ENCODE data around the gene PICK1.

The PICK1 gene

GRCh38 chr22:38046070-38046748, 11.0 kb upstream of the PICK1 start:
- in situ Hi-C loops (cut with HindIII; ENCODE audit: low sequenced_read_pairs): no loop called here

DNA sequence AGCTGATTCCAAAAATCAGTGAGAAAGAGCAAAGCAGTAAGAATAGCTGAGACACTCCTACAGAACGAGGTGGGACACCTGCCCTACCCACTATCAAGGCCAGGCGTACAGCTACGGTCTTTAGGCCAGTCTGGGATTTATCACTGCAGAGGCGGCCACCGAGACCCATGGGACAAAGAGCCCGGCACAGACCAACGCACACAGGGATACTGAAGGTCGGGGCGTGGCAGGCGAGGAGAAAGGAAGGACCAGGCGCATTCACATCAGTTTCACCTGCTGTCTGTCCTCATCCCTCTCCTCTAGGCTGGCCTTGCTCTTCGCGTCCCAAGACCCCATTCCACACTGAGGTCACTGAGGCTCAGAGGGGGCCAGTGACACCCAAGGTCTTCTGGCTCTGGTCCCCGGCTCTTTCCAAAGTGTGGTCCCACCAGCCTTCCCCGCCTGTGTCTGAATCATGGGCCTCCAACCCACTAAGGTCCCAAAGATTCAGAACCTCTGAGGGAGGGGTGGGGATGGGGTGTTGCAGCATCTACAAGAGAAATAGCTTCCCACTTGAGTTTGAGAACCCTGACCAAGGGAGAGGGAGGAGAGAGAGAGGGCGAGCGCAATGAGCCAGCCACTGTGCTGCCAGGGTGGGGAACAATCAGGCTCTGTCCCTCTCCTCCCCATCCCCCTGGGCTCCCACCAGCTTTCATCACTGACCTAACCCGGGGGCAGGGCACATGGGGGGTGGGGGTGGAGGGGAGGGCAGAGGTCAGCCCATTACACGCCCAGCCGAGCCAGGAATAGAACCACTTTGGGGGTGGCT, 7.2 kb upstream of the PICK1 start:
- in situ Hi-C loops (cut with HindIII; ENCODE audit: low sequenced_read_pairs): no loop called here

- in situ Hi-C loops (cut with HindIII; ENCODE audit: low sequenced_read_pairs): no loop called here
Observed at GRCh38 chr22:38050720-38051119, 6.5 kb upstream of the PICK1 start.

- in situ Hi-C loops (cut with HindIII; ENCODE audit: low sequenced_read_pairs): no loop called here
Observed at GRCh38 chr22:38051261-38051660, 5.9 kb upstream of the PICK1 start.

- in situ Hi-C loops (cut with HindIII; ENCODE audit: low sequenced_read_pairs): no loop called here
Observed at GRCh38 chr22:38051900-38052862, 5.0 kb upstream of the PICK1 start.

DNA sequence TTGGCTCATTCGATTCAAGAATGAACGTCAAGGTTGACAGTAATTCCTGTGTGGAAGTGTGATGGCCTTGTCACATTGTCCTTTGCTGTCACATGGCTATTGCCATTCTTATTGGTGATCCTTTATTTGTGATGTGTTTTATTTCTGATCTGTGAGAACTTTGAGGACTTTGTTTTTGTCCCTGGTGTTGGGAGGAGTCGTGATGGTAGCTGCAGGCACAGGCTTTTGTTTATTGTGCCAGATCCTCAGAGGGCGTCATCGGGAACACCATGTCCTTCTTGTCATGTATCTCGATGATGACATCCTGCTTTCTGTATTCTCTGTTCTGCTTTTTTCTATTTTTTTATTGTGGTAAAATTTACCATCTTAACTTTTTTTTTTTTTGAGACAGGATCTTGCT, 5.6 kb downstream of the PICK1 start:
- in situ Hi-C loops (cut with HindIII; ENCODE audit: low sequenced_read_pairs): no loop called here

GRCh38 chr22:38065539-38065938, 8.3 kb downstream of the PICK1 start:
- in situ Hi-C loops (cut with HindIII; ENCODE audit: low sequenced_read_pairs): no loop called here

DNA sequence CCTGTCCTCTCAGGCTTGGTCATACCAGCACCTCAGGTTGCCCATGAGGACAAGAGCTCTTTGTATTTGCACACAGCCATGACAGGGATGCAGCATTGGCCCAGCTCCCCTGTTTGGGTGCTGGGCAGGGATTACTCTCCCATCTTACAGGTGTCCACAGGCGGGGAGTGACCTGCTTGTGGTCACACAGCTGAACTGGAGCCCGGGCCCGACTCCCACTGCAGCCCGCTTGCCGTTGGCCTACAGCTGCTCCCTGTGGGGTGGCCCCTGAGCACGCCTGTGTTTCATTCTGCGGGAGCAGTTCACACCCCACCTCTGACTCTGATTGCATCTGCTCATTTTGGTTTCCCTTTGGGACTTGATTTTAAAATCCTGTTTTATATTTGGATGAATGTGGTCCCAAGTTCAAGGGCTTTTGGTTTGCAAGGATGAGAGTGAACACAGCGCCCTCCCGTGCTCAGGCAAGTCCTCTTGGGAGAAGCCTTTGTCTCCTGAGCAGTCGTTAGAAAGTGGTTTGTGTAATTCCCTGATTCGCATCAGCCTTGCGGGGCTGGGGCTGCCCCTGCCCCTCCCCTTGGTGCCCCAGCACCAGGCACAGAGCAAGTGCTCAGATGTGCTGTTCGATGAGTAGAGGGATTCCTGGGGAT, 9.3 kb downstream of the PICK1 start:
- in situ Hi-C loops (cut with HindIII; ENCODE audit: low sequenced_read_pairs): no loop called here

DNA sequence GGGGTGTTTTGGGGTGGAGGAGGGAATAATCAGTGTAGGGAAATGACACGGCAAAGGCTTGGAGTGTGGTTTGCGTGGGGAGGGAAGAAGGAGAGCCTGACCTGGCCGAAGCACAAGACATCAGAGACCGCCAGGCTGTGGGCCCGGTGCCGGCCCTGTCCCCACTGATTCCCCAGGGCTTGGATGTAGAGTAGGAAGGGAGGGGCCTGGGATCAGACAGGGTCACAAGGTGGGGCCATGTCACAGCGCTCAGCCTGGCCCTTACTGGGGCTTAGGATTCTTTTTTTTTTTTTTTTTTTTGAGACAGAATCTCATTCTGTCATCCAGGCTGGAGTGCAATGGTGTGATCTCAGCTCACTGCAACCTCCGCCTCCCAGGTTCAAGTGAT, 9.8 kb downstream of the PICK1 start:
- in situ Hi-C loops (cut with HindIII; ENCODE audit: low sequenced_read_pairs): no loop called here

DNA sequence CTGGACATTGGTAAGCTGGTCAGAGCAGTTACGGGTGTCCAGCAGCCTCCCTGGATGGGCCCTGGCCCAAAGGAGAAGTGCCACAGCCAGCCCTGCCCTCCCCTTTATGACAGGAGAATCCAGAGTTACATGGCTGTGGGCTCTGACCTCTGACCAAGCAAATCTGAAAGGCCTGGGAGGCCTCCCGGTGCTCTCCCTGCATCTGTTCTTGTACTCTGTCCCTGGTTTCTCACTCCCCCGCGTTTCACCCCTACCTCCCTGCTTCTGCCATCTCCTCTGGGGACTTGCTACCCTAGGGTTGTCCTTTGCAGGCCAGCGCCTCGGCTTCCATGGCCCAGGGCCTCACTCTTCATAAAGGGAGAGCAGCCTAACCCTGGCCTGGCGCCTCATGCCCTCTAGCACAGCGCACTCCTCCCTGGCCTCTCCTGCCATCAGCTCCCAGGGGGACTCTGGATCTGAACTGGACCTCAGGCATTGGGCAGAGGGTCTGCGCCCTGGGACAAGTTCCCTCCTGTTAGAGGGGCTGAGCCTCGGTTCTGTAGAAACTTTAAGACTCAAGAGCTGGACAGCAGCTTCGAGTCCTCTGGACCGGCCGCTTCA, 10.7 kb downstream of the PICK1 start:
- in situ Hi-C loops (cut with HindIII; ENCODE audit: low sequenced_read_pairs): no loop called here

DNA sequence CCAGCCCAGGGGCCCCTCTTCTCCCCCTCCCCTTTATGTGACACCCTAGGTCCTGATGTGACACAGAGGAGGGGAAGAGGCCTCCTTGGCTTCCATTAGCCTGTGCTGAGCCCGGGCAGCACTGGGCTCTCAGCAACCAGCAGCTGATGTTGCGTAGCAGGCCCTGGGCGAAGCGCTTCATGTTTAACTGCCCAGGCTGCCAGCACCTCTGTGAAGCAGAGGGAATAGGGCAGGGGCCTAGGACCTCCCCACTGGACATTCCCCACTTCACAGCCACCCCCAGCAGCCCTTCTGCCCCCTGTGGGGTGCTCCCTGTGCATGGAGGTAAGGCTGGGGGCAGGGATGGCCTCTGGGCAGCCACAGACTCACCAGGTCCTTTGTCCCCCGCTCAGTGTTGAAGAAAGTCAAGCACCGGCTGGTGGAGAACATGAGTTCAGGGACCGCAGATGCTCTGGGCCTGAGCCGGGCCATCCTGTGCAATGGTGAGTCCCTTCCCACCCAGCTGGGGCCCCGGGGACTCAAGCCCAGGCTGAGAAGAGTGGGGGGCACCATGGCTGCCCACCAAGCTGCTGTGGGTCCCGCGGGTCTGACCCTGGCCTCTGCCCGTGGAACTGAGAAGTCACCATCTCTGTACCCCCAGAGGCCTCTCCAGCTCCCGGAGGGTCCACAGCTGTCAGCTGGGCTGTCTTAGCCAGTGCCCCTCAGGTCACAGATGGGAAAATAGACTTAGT, 11.6 kb downstream of the PICK1 start:
- in situ Hi-C loops (cut with HindIII; ENCODE audit: low sequenced_read_pairs): no loop called here

- in situ Hi-C loops (cut with HindIII; ENCODE audit: low sequenced_read_pairs): no loop called here
Observed at GRCh38 chr22:38069372-38070249, 12.4 kb downstream of the PICK1 start.

GRCh38 chr22:38070250-38070921, 13.2 kb downstream of the PICK1 start:
- in situ Hi-C loops (cut with HindIII; ENCODE audit: low sequenced_read_pairs): no loop called here

DNA sequence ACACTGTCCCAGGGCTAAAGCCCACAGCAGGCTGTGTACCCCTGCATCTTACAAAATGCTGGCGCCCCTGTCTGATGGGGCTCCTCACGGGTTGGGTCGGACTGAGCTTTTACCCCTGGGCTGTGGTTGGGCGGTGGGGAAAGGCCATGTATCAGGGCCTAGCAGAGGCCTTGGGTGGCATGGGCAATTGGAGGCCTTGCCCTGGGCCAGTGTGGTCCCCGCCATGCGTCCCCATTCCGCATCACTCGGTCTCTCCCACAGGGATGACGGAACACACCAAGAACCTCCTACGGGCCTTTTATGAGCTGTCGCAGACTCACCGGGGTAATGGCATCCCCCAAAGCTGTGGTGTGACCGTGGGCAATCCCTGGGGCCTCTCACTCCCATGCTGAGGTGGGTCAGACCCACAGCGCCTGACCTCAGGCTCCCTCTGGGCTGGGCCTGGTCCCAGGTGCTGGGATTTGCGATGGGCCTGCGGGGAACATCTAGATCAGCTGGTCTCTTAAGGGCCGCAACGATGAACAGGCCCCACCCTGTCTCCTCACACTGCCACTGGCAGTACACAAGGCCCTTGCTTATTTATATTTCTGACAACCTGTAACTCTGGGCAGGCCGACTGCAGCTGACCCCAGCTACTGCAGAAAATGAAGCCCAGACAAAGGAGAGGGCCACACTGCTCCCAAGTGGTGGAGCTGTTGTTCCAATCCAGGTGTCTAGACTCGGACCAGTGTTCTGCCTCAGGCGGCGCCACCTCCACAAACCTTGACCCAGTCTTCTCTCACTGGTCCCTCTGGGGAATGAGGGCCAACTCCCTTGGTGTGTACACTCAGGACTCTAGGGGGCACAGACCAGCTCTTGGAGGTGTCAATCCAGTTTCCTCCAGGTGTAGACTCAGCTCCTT, 14.5 kb downstream of the PICK1 start:
- in situ Hi-C loops (cut with HindIII; ENCODE audit: low sequenced_read_pairs): no loop called here

- in situ Hi-C loops (cut with HindIII; ENCODE audit: low sequenced_read_pairs): no loop called here
Observed at GRCh38 chr22:38072322-38073149, 15.3 kb downstream of the PICK1 start.

Data from DLD1 (cell line).